ENCODE results near the gene WIZ. TPM values are rescaled to one million over a fixed set of nuclear protein-coding genes. Genes with fewer than 3 reads are reported as not detected.
A peak's percentile ranks its signal among the peaks of the same experiment; 100 is the strongest.

WIZ gene
- total RNA-seq, 4 donors from 2014 or later, result 24.4 to 94.6 (median 49.9) TPM

- no peaks in the 10 kb centered on the region for H3K36me3 ChIP-seq
- WGBS, 2 donors (ENCODE audit: low coverage in 1 of 2), result 88% methylated on average over 6 of the region's 17 CpGs; no CpG with 5 or more reads in 1 of the 2 donors
- ATAC-seq, result no peak
- H3K4me3 ChIP-seq, result no peak overlapping the region
- peaks cover 0 to 42% (median 15%) of the 10 kb centered on the region in 3 donors for H3K4me1 ChIP-seq
- H3K9me3 ChIP-seq, result no peaks in the 10 kb centered on the region
- no peak overlapping the region for H3K27ac ChIP-seq
- TF ChIP-seq POLR2AphosphoS5 (IDR thresholded peaks at IDR 0.05) (no peak), EP300 (IDR thresholded peaks at IDR 0.05) (no peak), POLR2A (IDR thresholded peaks at IDR 0.05) (no peak)
- TF ChIP-seq, protein P1, sequence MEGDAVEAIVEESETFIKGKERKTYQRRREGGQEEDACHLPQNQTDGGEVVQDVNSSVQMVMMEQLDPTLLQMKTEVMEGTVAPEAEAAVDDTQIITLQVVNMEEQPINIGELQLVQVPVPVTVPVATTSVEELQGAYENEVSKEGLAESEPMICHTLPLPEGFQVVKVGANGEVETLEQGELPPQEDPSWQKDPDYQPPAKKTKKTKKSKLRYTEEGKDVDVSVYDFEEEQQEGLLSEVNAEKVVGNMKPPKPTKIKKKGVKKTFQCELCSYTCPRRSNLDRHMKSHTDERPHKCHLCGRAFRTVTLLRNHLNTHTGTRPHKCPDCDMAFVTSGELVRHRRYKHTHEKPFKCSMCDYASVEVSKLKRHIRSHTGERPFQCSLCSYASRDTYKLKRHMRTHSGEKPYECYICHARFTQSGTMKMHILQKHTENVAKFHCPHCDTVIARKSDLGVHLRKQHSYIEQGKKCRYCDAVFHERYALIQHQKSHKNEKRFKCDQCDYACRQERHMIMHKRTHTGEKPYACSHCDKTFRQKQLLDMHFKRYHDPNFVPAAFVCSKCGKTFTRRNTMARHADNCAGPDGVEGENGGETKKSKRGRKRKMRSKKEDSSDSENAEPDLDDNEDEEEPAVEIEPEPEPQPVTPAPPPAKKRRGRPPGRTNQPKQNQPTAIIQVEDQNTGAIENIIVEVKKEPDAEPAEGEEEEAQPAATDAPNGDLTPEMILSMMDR (IDR thresholded peaks at IDR 0.05), result no peak
- H3K27me3 ChIP-seq, result peaks cover 53% of the 10 kb centered on the region
Observed at GRCh38 chr19:15453906-15454860, 4.4 kb upstream of the WIZ start.

DNA sequence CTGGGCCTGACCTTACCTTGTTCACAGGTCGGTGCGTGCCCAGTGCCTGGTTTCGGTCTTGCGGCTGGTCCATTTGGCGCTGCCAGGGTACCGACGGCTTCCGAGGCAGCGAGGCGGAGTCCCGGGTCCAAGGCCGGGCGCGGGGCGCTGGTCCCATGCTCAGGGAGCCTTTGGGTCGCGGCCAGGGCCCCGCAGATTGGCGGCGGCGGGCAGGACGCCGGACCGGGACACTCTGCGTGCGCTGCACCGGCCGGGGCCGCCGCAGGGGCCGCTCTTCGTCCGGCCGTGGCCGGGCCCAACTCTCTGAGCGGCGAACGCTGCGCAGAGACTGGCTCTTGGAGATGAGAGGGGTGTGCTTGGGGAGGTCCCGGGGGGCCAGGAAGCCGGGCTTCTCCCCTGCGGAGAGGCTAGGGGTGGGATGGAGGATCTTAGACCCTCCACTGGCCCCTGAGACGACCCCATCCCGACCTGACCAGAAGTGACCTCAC lies 3.4 kb upstream of the WIZ start:
- WGBS, 2 donors (ENCODE audit: low coverage in 1 of 2), result 0 to 28% methylated on average over 2 of the region's 44 CpGs
- no peak for TF ChIP-seq POLR2A (IDR thresholded peaks at IDR 0.05)
- TF ChIP-seq, protein P1 (IDR thresholded peaks at IDR 0.05), result peak in 3 of 4 experiments; percentile 54 to 60 (median 57)

DNA sequence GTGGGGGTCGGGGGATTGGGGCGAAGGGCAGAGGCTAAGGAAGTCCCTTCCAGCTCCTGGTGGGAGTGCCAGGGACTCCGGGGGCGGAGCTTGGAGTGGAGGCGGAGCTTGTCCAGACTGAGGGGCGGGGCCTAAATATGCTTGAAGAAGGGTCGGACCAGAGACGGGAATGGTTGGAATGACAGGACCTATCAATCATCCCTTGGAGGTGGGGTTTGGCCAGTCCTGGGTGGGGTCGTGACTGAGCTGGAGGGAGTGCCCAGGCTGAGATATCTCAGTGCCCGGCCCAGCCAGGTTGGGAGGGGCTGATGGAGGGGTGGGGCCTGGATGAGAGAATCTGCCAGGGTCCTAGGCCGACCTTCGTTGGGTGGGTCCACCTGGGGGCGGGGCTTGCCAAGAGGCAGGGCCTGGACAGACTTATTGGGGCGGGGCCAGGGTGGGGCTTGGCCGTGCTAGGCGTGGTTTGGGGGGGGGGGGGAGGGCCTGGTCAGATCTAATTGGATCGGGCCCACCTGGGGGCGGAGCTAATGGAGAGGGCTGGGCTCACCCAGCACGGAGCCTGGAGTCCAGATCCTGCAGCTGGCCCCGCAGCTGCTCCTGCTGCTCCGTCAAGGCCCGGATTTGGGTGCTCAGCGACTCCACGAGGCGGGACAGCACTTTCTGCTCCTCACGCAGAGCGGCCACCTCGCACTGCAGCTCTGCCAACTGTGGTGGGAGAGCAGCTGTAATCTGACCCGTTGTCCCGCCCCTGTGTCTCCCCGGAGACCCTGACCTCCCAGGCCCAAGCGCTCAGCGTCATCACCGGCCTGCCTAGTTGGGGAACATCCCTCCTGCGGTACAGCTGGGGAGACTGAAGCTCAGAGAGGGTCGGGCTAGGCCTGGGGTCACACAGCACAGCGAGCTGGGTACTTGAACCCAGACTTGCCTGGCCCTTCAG lies 2.6 kb upstream of the WIZ start:
- H3K4me3 ChIP-seq, result peak overlapping the region; percentile 34 to 60
- peak overlapping the region in 3 of 4 donors; percentile 76 to 93 (median 89) for H3K27ac ChIP-seq
- peaks cover 35% of the 10 kb centered on the region for H3K27me3 ChIP-seq
- peak; percentile 76 for ATAC-seq
- H3K36me3 ChIP-seq, result peaks cover 0 to 7% of the 10 kb centered on the region in 2 donors
- H3K9me3 ChIP-seq, result no peaks in the 10 kb centered on the region
- H3K4me1 ChIP-seq, result peaks cover 0 to 47% (median 13%) of the 10 kb centered on the region in 3 donors
- TF ChIP-seq, protein P1 (IDR thresholded peaks at IDR 0.05), result no peak
- TF ChIP-seq POLR2AphosphoS5 (IDR thresholded peaks at IDR 0.05) (peak; percentile 55), POLR2A (IDR thresholded peaks at IDR 0.05) (peak; percentile 31 to 51), EP300 (IDR thresholded peaks at IDR 0.05) (no peak)
- WGBS, 2 donors (ENCODE audit: low coverage in 1 of 2), result 0 to 19% methylated on average over 3 to 4 of the region's 37 CpGs

More for the DNA sequence above, 3.4 kb upstream of the WIZ start:
- Histone ChIP-seq H3K27ac (peak overlapping the region in 3 of 4 donors; percentile 76 to 93 (median 89)), H3K36me3 (no peaks in the 10 kb centered on the region), H3K27me3 (peaks cover 43% of the 10 kb centered on the region), H3K4me1 (peaks cover 0 to 52% (median 17%) of the 10 kb centered on the region in 3 donors), H3K4me3 (peak overlapping the region; percentile 34 to 60), H3K9me3 (no peaks in the 10 kb centered on the region)
- ATAC-seq, result peak; percentile 16

DNA sequence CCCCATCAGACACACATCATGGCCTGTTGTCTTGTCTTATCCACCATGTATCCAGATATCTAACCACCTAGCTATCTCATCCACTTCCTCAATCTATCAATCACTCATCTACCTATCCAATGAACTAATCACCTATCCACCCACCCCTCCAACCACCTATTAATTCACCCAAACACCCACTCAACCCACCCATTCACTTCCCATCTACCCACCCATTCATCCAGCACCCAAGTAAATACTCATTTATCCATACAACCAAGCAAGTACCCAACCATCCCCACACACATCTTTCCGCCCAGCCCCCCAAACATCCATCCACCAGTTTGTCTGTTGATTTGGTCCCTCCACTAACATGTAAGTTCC lies 753 bp upstream of the WIZ start:
- H3K27ac ChIP-seq, result peak overlapping the region; percentile 25 to 93 (median 90)
- 75 to 90% methylated on average over 1 of the region's 1 CpG for WGBS, 2 donors (ENCODE audit: low coverage in 1 of 2)

More for the DNA sequence above, 753 bp upstream of the WIZ start:
- H3K4me1 ChIP-seq, result peaks cover 0 to 51% (median 7%) of the 10 kb centered on the region in 3 donors
- peaks cover 16% of the 10 kb centered on the region for H3K27me3 ChIP-seq
- ATAC-seq, result no peak
- TF ChIP-seq, protein P1 (IDR thresholded peaks at IDR 0.05), result no peak
- TF ChIP-seq POLR2AphosphoS5 (IDR thresholded peaks at IDR 0.05), result no peak
- TF ChIP-seq EP300 (IDR thresholded peaks at IDR 0.05), result no peak
- no peak for TF ChIP-seq POLR2A (IDR thresholded peaks at IDR 0.05)
- peaks cover 0 to 23% of the 10 kb centered on the region in 2 donors for H3K36me3 ChIP-seq
- H3K9me3 ChIP-seq, result no peaks in the 10 kb centered on the region
- no peak overlapping the region for H3K4me3 ChIP-seq

Measured in gastroesophageal sphincter (tissue), 4 donors.